Measurements from ENCODE around the gene DGKH.

Gene DGKH

GRCh38 chr13:42036711-42037110, 11.7 kb upstream of the DGKH start:
- H3K36me3 Mint-ChIP-seq = peaks cover 2% of the 10 kb centered on the region
- no peaks in the 10 kb centered on the region for H3K27me3 Mint-ChIP-seq
- H3K9me3 Mint-ChIP-seq (ENCODE audit: low read depth) = peaks cover 8% of the 10 kb centered on the region
- H3K4me1 Mint-ChIP-seq (ENCODE audit: low read depth) = peaks cover 17% of the 10 kb centered on the region
- H3K27ac Mint-ChIP-seq = no peak overlapping the region
- no peak overlapping the region for H3K4me3 Mint-ChIP-seq

GRCh38 chr13:42038661-42039456, 9.6 kb upstream of the DGKH start:
- Mint-ChIP-seq H3K27me3 (no peaks in the 10 kb centered on the region), H3K36me3 (peaks cover 2% of the 10 kb centered on the region), H3K9me3 (ENCODE audit: low read depth) (peaks cover 8% of the 10 kb centered on the region), H3K4me3 (peak overlapping the region; percentile 90), H3K27ac (no peak overlapping the region), H3K4me1 (ENCODE audit: low read depth) (peaks cover 23% of the 10 kb centered on the region)

GRCh38 chr13:42039457-42039945, 8.9 kb upstream of the DGKH start:
- Mint-ChIP-seq H3K9me3 (ENCODE audit: low read depth) (peaks cover 8% of the 10 kb centered on the region), H3K27ac (peak overlapping the region; percentile 82), H3K4me1 (ENCODE audit: low read depth) (peaks cover 23% of the 10 kb centered on the region), H3K27me3 (no peaks in the 10 kb centered on the region), H3K36me3 (peaks cover 2% of the 10 kb centered on the region), H3K4me3 (peak overlapping the region; percentile 90)

- Mint-ChIP-seq H3K27me3 (no peaks in the 10 kb centered on the region), H3K9me3 (ENCODE audit: low read depth) (peaks cover 8% of the 10 kb centered on the region), H3K27ac (peak overlapping the region; percentile 84), H3K36me3 (no peaks in the 10 kb centered on the region), H3K4me3 (peak overlapping the region; percentile 90), H3K4me1 (ENCODE audit: low read depth) (peaks cover 23% of the 10 kb centered on the region)
Observed at GRCh38 chr13:42039946-42040729, 8.3 kb upstream of the DGKH start.

- Mint-ChIP-seq H3K4me1 (ENCODE audit: low read depth) (peaks cover 23% of the 10 kb centered on the region), H3K4me3 (peak overlapping the region; percentile 94), H3K27ac (no peak overlapping the region), H3K9me3 (ENCODE audit: low read depth) (peaks cover 5% of the 10 kb centered on the region), H3K36me3 (no peaks in the 10 kb centered on the region), H3K27me3 (no peaks in the 10 kb centered on the region)
Observed at GRCh38 chr13:42040730-42041010, 7.8 kb upstream of the DGKH start.

GRCh38 chr13:42041011-42041683, 7.3 kb upstream of the DGKH start:
- no peaks in the 10 kb centered on the region for H3K27me3 Mint-ChIP-seq
- H3K27ac Mint-ChIP-seq = peak overlapping the region; percentile 85
- H3K36me3 Mint-ChIP-seq = no peaks in the 10 kb centered on the region
- peaks cover under 1% of the 10 kb centered on the region for H3K9me3 Mint-ChIP-seq (ENCODE audit: low read depth)
- H3K4me3 Mint-ChIP-seq = peak overlapping the region; percentile 94
- H3K4me1 Mint-ChIP-seq (ENCODE audit: low read depth) = peaks cover 23% of the 10 kb centered on the region

GRCh38 chr13:42041684-42042035, 6.8 kb upstream of the DGKH start:
- Mint-ChIP-seq H3K4me1 (ENCODE audit: low read depth) (peaks cover 23% of the 10 kb centered on the region), H3K36me3 (no peaks in the 10 kb centered on the region), H3K27ac (peak overlapping the region; percentile 85), H3K27me3 (no peaks in the 10 kb centered on the region), H3K4me3 (peak overlapping the region; percentile 94), H3K9me3 (ENCODE audit: low read depth) (no peaks in the 10 kb centered on the region)

GRCh38 chr13:42043676-42044075, 4.8 kb upstream of the DGKH start:
- Mint-ChIP-seq H3K4me3 (no peak overlapping the region), H3K27me3 (no peaks in the 10 kb centered on the region), H3K36me3 (no peaks in the 10 kb centered on the region), H3K4me1 (ENCODE audit: low read depth) (peaks cover 32% of the 10 kb centered on the region), H3K27ac (no peak overlapping the region), H3K9me3 (ENCODE audit: low read depth) (no peaks in the 10 kb centered on the region)

GRCh38 chr13:42046448-42046847, 2.0 kb upstream of the DGKH start:
- no peaks in the 10 kb centered on the region for H3K27me3 Mint-ChIP-seq
- peaks cover 4% of the 10 kb centered on the region for H3K36me3 Mint-ChIP-seq
- H3K4me3 Mint-ChIP-seq = no peak overlapping the region
- no peaks in the 10 kb centered on the region for H3K9me3 Mint-ChIP-seq (ENCODE audit: low read depth)
- H3K27ac Mint-ChIP-seq = no peak overlapping the region
- peaks cover 26% of the 10 kb centered on the region for H3K4me1 Mint-ChIP-seq (ENCODE audit: low read depth)

GRCh38 chr13:42047561-42048341, 697 bp upstream of the DGKH start:
- Mint-ChIP-seq H3K36me3 (peaks cover 4% of the 10 kb centered on the region), H3K27me3 (no peaks in the 10 kb centered on the region), H3K9me3 (ENCODE audit: low read depth) (no peaks in the 10 kb centered on the region)

GRCh38 chr13:42048684-42049453, 421 bp downstream of the DGKH start:
- peaks cover 18% of the 10 kb centered on the region for H3K4me1 Mint-ChIP-seq (ENCODE audit: low read depth)
- H3K36me3 Mint-ChIP-seq = peaks cover 4% of the 10 kb centered on the region
- H3K9me3 Mint-ChIP-seq (ENCODE audit: low read depth) = no peaks in the 10 kb centered on the region
- H3K4me3 Mint-ChIP-seq = peak overlapping the region; percentile 85
- no peaks in the 10 kb centered on the region for H3K27me3 Mint-ChIP-seq
- H3K27ac Mint-ChIP-seq = no peak overlapping the region

More at GRCh38 chr13:42047561-42048341, 697 bp upstream of the DGKH start:
- H3K4me3 Mint-ChIP-seq = peak overlapping the region; percentile 89
- H3K27ac Mint-ChIP-seq = peak overlapping the region; percentile 28
- peaks cover 18% of the 10 kb centered on the region for H3K4me1 Mint-ChIP-seq (ENCODE audit: low read depth)

- H3K4me3 Mint-ChIP-seq = peak overlapping the region; percentile 85
- peaks cover 4% of the 10 kb centered on the region for H3K36me3 Mint-ChIP-seq
- H3K9me3 Mint-ChIP-seq (ENCODE audit: low read depth) = no peaks in the 10 kb centered on the region
- H3K27ac Mint-ChIP-seq = no peak overlapping the region
- H3K4me1 Mint-ChIP-seq (ENCODE audit: low read depth) = peaks cover 18% of the 10 kb centered on the region
- H3K27me3 Mint-ChIP-seq = no peaks in the 10 kb centered on the region
Observed at GRCh38 chr13:42049454-42049813, 986 bp downstream of the DGKH start.

GRCh38 chr13:42054798-42055499, 6.5 kb downstream of the DGKH start:
- Mint-ChIP-seq H3K4me3 (no peak overlapping the region), H3K36me3 (peaks cover 12% of the 10 kb centered on the region), H3K27me3 (no peaks in the 10 kb centered on the region), H3K4me1 (ENCODE audit: low read depth) (peaks cover 14% of the 10 kb centered on the region), H3K9me3 (ENCODE audit: low read depth) (no peaks in the 10 kb centered on the region), H3K27ac (no peak overlapping the region)
